PC-3 (cell line): ENCODE data around the gene AJAP1.

Experiments
- CTCF ChIP-seq: fragments of 300-600 bp; sonication (generic); conservative IDR thresholded peaks from 2 replicates; pipeline ENCODE4 v1.5.1; 2017; ENCODE audit warnings: antibody characterized with exemption, low read depth, mild to moderate bottlenecking, low read length
- EZH2 ChIP-seq: fragments of 300-600 bp; sonication (generic); IDR thresholded peaks from one replicate; pipeline ENCODE4 v1.6.1; 2017; ENCODE audit warnings: antibody characterized with exemption, mild to moderate bottlenecking, low read length; ENCODE audit not compliant: unreplicated experiment

- TF ChIP-seq CTCF (no peak), EZH2 (no peak)
Measured at GRCh38 chr1:4801192-4801924, 146.9 kb downstream of the AJAP1 start.
